ENCODE results near the gene NDC80.
A peak's percentile ranks its signal among the peaks of the same experiment; 100 is the strongest.

NDC80 gene

GRCh38 chr18:2625217-2625616 lies 53.9 kb downstream of the NDC80 start:
- Histone ChIP-seq H3K9ac (ENCODE audit: low read length) (no peak overlapping the region), H2BK120ac (ENCODE audit: low read depth, low read length) (no peak overlapping the region), H4K91ac (ENCODE audit: low read length) (no peak overlapping the region), H2BK12ac (ENCODE audit: low read length in 2 of 2) (no peak overlapping the region), H4K8ac (ENCODE audit: low read length) (no peak overlapping the region), H3K18ac (ENCODE audit: low read depth in 1 of 2, low read length in 2 of 2) (peak overlapping the region in 1 of 2 experiments; percentile 21), H2AFZ (ENCODE audit: low read depth, low read length) (no peak overlapping the region), H3K4me3 (ENCODE audit: insufficient read depth in 1 of 2, low read depth in 1 of 2, low read length in 2 of 2) (peak overlapping the region in 1 of 2 experiments; percentile 26), H3K4me1 (ENCODE audit: control insufficient read depth, insufficient read depth, low read depth, low read length) (no peaks in the 10 kb centered on the region), H3K14ac (ENCODE audit: low read length in 2 of 2) (no peak overlapping the region), H3K23ac (ENCODE audit: low read length in 2 of 2) (no peak overlapping the region), H3K9me3 (ENCODE audit: control insufficient read depth, low read length) (no peaks in the 10 kb centered on the region), H3K27ac (ENCODE audit: low read length, poor library complexity, severe bottlenecking) (no peak overlapping the region), H2BK5ac (ENCODE audit: low read depth, low read length, poor library complexity, severe bottlenecking) (no peak overlapping the region), H2AK5ac (ENCODE audit: low read length, severe bottlenecking) (no peak overlapping the region), H3K27me3 (ENCODE audit: control insufficient read depth in 1 of 2, insufficient read depth in 1 of 2, low read length in 2 of 2) (no peaks in the 10 kb centered on the region), H3K4me2 (ENCODE audit: low read length, poor library complexity, severe bottlenecking) (no peak overlapping the region), H2BK15ac (ENCODE audit: low read depth, poor library complexity, severe bottlenecking) (no peak overlapping the region), H3K36me3 (ENCODE audit: control insufficient read depth in 1 of 2, insufficient read depth in 2 of 2, low read depth in 1 of 2, low read length in 2 of 2) (no peaks in the 10 kb centered on the region), H3K79me1 (replicated peaks; ENCODE audit: low read length, poor library complexity, severe bottlenecking) (no peaks in the 10 kb centered on the region), H3K4ac (ENCODE audit: low read depth in 1 of 2, low read length in 2 of 2) (no peak overlapping the region)
- WGBS: 86% methylated on average over 5 of the region's 5 CpGs
- no peak for DNase-seq

- Histone ChIP-seq H3K79me1 (replicated peaks; ENCODE audit: low read length, poor library complexity, severe bottlenecking) (no peaks in the 10 kb centered on the region), H3K4me1 (ENCODE audit: control insufficient read depth, insufficient read depth, low read depth, low read length) (no peaks in the 10 kb centered on the region)
Observed at GRCh38 chr18:2627821-2628276, 56.5 kb downstream of the NDC80 start.

GRCh38 chr18:2629003-2629402 lies 57.6 kb downstream of the NDC80 start:
- no peak overlapping the region for H3K27ac ChIP-seq (ENCODE audit: low read length, poor library complexity, severe bottlenecking)
- no peaks in the 10 kb centered on the region for H3K36me3 ChIP-seq (ENCODE audit: control insufficient read depth in 1 of 2, insufficient read depth in 2 of 2, low read depth in 1 of 2, low read length in 2 of 2)
- no peaks in the 10 kb centered on the region for H3K79me1 ChIP-seq (replicated peaks; ENCODE audit: low read length, poor library complexity, severe bottlenecking)
- H3K9ac ChIP-seq (ENCODE audit: low read length): no peak overlapping the region
- no peak overlapping the region for H3K23ac ChIP-seq (ENCODE audit: low read length in 2 of 2)
- no peak overlapping the region for H4K91ac ChIP-seq (ENCODE audit: low read length)
- H3K27me3 ChIP-seq (ENCODE audit: control insufficient read depth in 1 of 2, insufficient read depth in 1 of 2, low read length in 2 of 2): no peaks in the 10 kb centered on the region
- H3K9me3 ChIP-seq (ENCODE audit: control insufficient read depth, low read length): peaks cover 9% of the 10 kb centered on the region
- H2BK12ac ChIP-seq (ENCODE audit: low read length in 2 of 2): no peak overlapping the region
- no peak overlapping the region for H2BK120ac ChIP-seq (ENCODE audit: low read depth, low read length)
- H2AFZ ChIP-seq (ENCODE audit: low read depth, low read length): no peak overlapping the region
- WGBS: 100% methylated on average over 2 of the region's 2 CpGs
- no peak overlapping the region for H3K4ac ChIP-seq (ENCODE audit: low read depth in 1 of 2, low read length in 2 of 2)
- no peak overlapping the region for H2BK15ac ChIP-seq (ENCODE audit: low read depth, poor library complexity, severe bottlenecking)
- no peak overlapping the region for H4K8ac ChIP-seq (ENCODE audit: low read length)
- no peak overlapping the region for H3K4me2 ChIP-seq (ENCODE audit: low read length, poor library complexity, severe bottlenecking)
- no peak overlapping the region for H2BK5ac ChIP-seq (ENCODE audit: low read depth, low read length, poor library complexity, severe bottlenecking)
- no peak overlapping the region for H3K18ac ChIP-seq (ENCODE audit: low read depth in 1 of 2, low read length in 2 of 2)
- no peak for DNase-seq
- no peaks in the 10 kb centered on the region for H3K4me1 ChIP-seq (ENCODE audit: control insufficient read depth, insufficient read depth, low read depth, low read length)
- no peak overlapping the region for H3K4me3 ChIP-seq (ENCODE audit: insufficient read depth in 1 of 2, low read depth in 1 of 2, low read length in 2 of 2)
- no peak overlapping the region for H2AK5ac ChIP-seq (ENCODE audit: low read length, severe bottlenecking)
- no peak overlapping the region for H3K14ac ChIP-seq (ENCODE audit: low read length in 2 of 2)

More at GRCh38 chr18:2627821-2628276, 56.5 kb downstream of the NDC80 start:
- Histone ChIP-seq H3K36me3 (ENCODE audit: control insufficient read depth in 1 of 2, insufficient read depth in 2 of 2, low read depth in 1 of 2, low read length in 2 of 2) (no peaks in the 10 kb centered on the region), H3K14ac (ENCODE audit: low read length in 2 of 2) (no peak overlapping the region), H3K9me3 (ENCODE audit: control insufficient read depth, low read length) (peaks cover 9% of the 10 kb centered on the region), H3K18ac (ENCODE audit: low read depth in 1 of 2, low read length in 2 of 2) (no peak overlapping the region), H2AFZ (ENCODE audit: low read depth, low read length) (no peak overlapping the region), H2BK120ac (ENCODE audit: low read depth, low read length) (no peak overlapping the region), H2BK12ac (ENCODE audit: low read length in 2 of 2) (no peak overlapping the region), H2BK5ac (ENCODE audit: low read depth, low read length, poor library complexity, severe bottlenecking) (no peak overlapping the region), H3K9ac (ENCODE audit: low read length) (no peak overlapping the region), H3K27ac (ENCODE audit: low read length, poor library complexity, severe bottlenecking) (no peak overlapping the region), H3K4me2 (ENCODE audit: low read length, poor library complexity, severe bottlenecking) (no peak overlapping the region), H2BK15ac (ENCODE audit: low read depth, poor library complexity, severe bottlenecking) (no peak overlapping the region), H3K4ac (ENCODE audit: low read depth in 1 of 2, low read length in 2 of 2) (no peak overlapping the region), H3K23ac (ENCODE audit: low read length in 2 of 2) (no peak overlapping the region), H4K91ac (ENCODE audit: low read length) (no peak overlapping the region), H3K4me3 (ENCODE audit: insufficient read depth in 1 of 2, low read depth in 1 of 2, low read length in 2 of 2) (no peak overlapping the region), H2AK5ac (ENCODE audit: low read length, severe bottlenecking) (no peak overlapping the region), H4K8ac (ENCODE audit: low read length) (no peak overlapping the region), H3K27me3 (ENCODE audit: control insufficient read depth in 1 of 2, insufficient read depth in 1 of 2, low read length in 2 of 2) (no peaks in the 10 kb centered on the region)
- peak; percentile 32 for DNase-seq
- WGBS: no CpG with 5 or more reads among the region's 1 CpG

GRCh38 chr18:2635586-2635985 lies 64.2 kb downstream of the NDC80 start:
- WGBS: 100% methylated on average over 1 of the region's 1 CpG
- no peak overlapping the region for H2BK15ac ChIP-seq (ENCODE audit: low read depth, poor library complexity, severe bottlenecking)
- peaks cover 1% of the 10 kb centered on the region for H3K4me1 ChIP-seq (ENCODE audit: control insufficient read depth, insufficient read depth, low read depth, low read length)
- H2AFZ ChIP-seq (ENCODE audit: low read depth, low read length): no peak overlapping the region
- H4K91ac ChIP-seq (ENCODE audit: low read length): no peak overlapping the region
- no peak overlapping the region for H3K9ac ChIP-seq (ENCODE audit: low read length)
- no peaks in the 10 kb centered on the region for H3K79me1 ChIP-seq (replicated peaks; ENCODE audit: low read length, poor library complexity, severe bottlenecking)
- H2BK5ac ChIP-seq (ENCODE audit: low read depth, low read length, poor library complexity, severe bottlenecking): no peak overlapping the region
- H3K36me3 ChIP-seq (ENCODE audit: control insufficient read depth in 1 of 2, insufficient read depth in 2 of 2, low read depth in 1 of 2, low read length in 2 of 2): no peaks in the 10 kb centered on the region
- H3K4me3 ChIP-seq (ENCODE audit: insufficient read depth in 1 of 2, low read depth in 1 of 2, low read length in 2 of 2): no peak overlapping the region
- no peak overlapping the region for H3K18ac ChIP-seq (ENCODE audit: low read depth in 1 of 2, low read length in 2 of 2)
- no peak overlapping the region for H3K4me2 ChIP-seq (ENCODE audit: low read length, poor library complexity, severe bottlenecking)
- no peak overlapping the region for H2BK12ac ChIP-seq (ENCODE audit: low read length in 2 of 2)
- no peaks in the 10 kb centered on the region for H3K27me3 ChIP-seq (ENCODE audit: control insufficient read depth in 1 of 2, insufficient read depth in 1 of 2, low read length in 2 of 2)
- H2AK5ac ChIP-seq (ENCODE audit: low read length, severe bottlenecking): no peak overlapping the region
- H3K14ac ChIP-seq (ENCODE audit: low read length in 2 of 2): no peak overlapping the region
- H2BK120ac ChIP-seq (ENCODE audit: low read depth, low read length): no peak overlapping the region
- H3K4ac ChIP-seq (ENCODE audit: low read depth in 1 of 2, low read length in 2 of 2): no peak overlapping the region
- no peak overlapping the region for H3K23ac ChIP-seq (ENCODE audit: low read length in 2 of 2)
- no peak overlapping the region for H4K8ac ChIP-seq (ENCODE audit: low read length)
- no peak overlapping the region for H3K27ac ChIP-seq (ENCODE audit: low read length, poor library complexity, severe bottlenecking)
- DNase-seq: no peak
- peaks cover 9% of the 10 kb centered on the region for H3K9me3 ChIP-seq (ENCODE audit: control insufficient read depth, low read length)
